Ishikawa (cell line): Measurements from ENCODE around the gene FAM98C.

Experiments used
- CEBPB ChIP-seq: IDR thresholded peaks from 2 replicates; pipeline ENCODE4 v1.6.1; 2012
- CREB1 ChIP-seq: IDR thresholded peaks from 2 replicates; pipeline ENCODE4 v1.6.1; 2012; ENCODE audit warnings: low read depth
- EGR1 ChIP-seq: IDR thresholded peaks from 2 replicates; pipeline ENCODE4 v1.6.1; 2012
- EP300 ChIP-seq: IDR thresholded peaks from 2 replicates; pipeline ENCODE4 v1.6.1; 2012; ENCODE audit warnings: borderline replicate concordance
- FOXM1 ChIP-seq: IDR thresholded peaks from 2 replicates; pipeline ENCODE4 v1.6.1; 2012; ENCODE audit warnings: low read depth, borderline replicate concordance
- NFIC ChIP-seq: IDR thresholded peaks from 2 replicates; pipeline ENCODE4 v1.6.1; 2012
- RAD21 ChIP-seq: IDR thresholded peaks from 2 replicates; pipeline ENCODE4 v1.6.1; 2012; ENCODE audit warnings: low read depth
- TAF1 ChIP-seq: IDR thresholded peaks from 2 replicates; pipeline ENCODE4 v1.6.1; 2012; ENCODE audit warnings: low read depth, mild to moderate bottlenecking
- TCF12 ChIP-seq: IDR thresholded peaks from 2 replicates; pipeline ENCODE4 v1.6.1; 2012; ENCODE audit warnings: low read depth
- TEAD4 ChIP-seq: IDR thresholded peaks from 2 replicates; pipeline ENCODE4 v1.6.1; 2012
- USF1 ChIP-seq: IDR thresholded peaks from 2 replicates; pipeline ENCODE4 v1.6.1; 2012
- YY1 ChIP-seq: IDR thresholded peaks from 2 replicates; pipeline ENCODE4 v1.6.1; 2012; ENCODE audit warnings: low read depth
- ZBTB7A ChIP-seq: IDR thresholded peaks from 2 replicates; pipeline ENCODE4 v1.6.1; 2012; ENCODE audit warnings: low read depth
- TF ChIP-seq, protein P1 (sequence below): IDR thresholded peaks from 2 replicates; pipeline ENCODE4 v1.6.1; 2012; ENCODE audit warnings: low read depth, mild to moderate bottlenecking
- TF ChIP-seq, protein P2 (sequence below): IDR thresholded peaks from 2 replicates; pipeline ENCODE4 v1.6.1; 2012

The FAM98C gene

DNA sequence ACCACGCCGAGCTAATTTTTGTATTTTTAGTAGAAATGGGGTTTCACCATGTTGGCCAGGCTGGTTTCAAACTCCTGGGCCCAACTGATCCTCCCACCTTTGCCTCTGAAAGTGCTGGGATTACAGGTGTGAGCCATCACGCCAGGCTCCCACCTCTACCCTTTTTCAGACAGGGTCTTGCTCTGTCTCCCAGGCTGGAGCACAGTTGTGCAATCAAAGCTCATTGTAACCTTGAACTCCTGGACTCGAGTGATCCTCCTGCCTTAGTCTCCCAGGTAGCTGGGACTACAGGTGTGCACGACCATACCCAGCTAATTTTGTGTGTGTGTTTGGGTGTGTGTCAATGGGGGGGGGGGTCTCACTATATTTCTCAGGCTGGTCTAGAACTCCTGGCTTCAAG lies 21.4 kb downstream of the FAM98C start:
- TF ChIP-seq TCF12: no peak
- TF ChIP-seq NFIC: no peak
- TF ChIP-seq USF1: no peak
- no peak for TF ChIP-seq EP300
- no peak for TF ChIP-seq TEAD4
- no peak for TF ChIP-seq RAD21
- no peak for TF ChIP-seq EGR1
- TF ChIP-seq, protein P1, sequence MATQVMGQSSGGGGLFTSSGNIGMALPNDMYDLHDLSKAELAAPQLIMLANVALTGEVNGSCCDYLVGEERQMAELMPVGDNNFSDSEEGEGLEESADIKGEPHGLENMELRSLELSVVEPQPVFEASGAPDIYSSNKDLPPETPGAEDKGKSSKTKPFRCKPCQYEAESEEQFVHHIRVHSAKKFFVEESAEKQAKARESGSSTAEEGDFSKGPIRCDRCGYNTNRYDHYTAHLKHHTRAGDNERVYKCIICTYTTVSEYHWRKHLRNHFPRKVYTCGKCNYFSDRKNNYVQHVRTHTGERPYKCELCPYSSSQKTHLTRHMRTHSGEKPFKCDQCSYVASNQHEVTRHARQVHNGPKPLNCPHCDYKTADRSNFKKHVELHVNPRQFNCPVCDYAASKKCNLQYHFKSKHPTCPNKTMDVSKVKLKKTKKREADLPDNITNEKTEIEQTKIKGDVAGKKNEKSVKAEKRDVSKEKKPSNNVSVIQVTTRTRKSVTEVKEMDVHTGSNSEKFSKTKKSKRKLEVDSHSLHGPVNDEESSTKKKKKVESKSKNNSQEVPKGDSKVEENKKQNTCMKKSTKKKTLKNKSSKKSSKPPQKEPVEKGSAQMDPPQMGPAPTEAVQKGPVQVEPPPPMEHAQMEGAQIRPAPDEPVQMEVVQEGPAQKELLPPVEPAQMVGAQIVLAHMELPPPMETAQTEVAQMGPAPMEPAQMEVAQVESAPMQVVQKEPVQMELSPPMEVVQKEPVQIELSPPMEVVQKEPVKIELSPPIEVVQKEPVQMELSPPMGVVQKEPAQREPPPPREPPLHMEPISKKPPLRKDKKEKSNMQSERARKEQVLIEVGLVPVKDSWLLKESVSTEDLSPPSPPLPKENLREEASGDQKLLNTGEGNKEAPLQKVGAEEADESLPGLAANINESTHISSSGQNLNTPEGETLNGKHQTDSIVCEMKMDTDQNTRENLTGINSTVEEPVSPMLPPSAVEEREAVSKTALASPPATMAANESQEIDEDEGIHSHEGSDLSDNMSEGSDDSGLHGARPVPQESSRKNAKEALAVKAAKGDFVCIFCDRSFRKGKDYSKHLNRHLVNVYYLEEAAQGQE: no peak
- no peak for TF ChIP-seq CEBPB
- no peak for TF ChIP-seq ZBTB7A
- TF ChIP-seq, protein P2, sequence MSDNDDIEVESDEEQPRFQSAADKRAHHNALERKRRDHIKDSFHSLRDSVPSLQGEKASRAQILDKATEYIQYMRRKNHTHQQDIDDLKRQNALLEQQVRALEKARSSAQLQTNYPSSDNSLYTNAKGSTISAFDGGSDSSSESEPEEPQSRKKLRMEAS: no peak

DNA sequence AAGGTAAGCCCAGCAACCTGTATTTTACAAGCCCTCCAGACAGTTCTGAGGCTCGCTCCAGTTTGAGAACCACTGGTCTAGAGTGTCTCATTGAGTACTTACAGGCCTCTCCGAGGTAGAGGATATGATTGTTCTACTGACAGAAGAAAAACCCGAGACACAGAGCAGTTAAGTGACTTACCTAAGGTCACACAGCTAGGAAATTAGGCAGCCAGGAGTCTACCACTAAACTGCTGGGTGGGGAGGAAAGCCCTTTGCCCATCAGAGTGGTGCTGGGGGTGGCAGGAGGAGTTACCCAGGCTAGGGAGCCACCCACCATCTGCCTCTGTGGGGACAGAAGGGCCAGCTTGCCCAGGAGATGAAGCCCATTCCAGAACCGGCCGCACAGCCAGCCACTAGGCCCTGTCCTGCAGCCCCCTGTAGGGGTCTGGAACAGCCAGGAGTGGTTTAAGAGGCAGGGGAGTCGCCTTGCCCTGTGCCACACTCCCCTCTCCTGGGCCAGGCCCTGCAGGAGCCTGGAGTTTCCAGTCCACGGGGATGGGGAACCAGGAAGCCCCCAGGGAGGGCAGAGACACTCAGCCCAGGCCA lies 22.4 kb downstream of the FAM98C start:
- TF ChIP-seq CEBPB (no peak), TEAD4 (no peak), NFIC (no peak), EGR1 (no peak), EP300 (no peak), TCF12 (no peak), USF1 (no peak), TAF1 (no peak), RAD21 (no peak), YY1 (no peak)
- TF ChIP-seq, protein P2: no peak
- TF ChIP-seq, protein P1: no peak

- no peak for TF ChIP-seq CEBPB
- TF ChIP-seq TEAD4: no peak
- TF ChIP-seq EGR1: no peak
- no peak for TF ChIP-seq TAF1
- TF ChIP-seq NFIC: no peak
- TF ChIP-seq USF1: no peak
- TF ChIP-seq CREB1: no peak
- no peak for TF ChIP-seq FOXM1
- TF ChIP-seq YY1: no peak
- TF ChIP-seq, protein P2: no peak
- TF ChIP-seq ZBTB7A: no peak
- TF ChIP-seq TCF12: no peak
- no peak for TF ChIP-seq EP300
- TF ChIP-seq, protein P1: no peak
- TF ChIP-seq RAD21: no peak
These were observed 23.0 kb downstream of the FAM98C start, which contains the start of gene RASGRP4 for GRCh38 chr19:38425810-38426466. RASGRP4 (minus strand) TSS chr19:38426219; CDS start chr19:38426091, 128 bp downstream.
